Activated B cell treated with CpG ODN at 0.5 μM for 24 hours (primary cell): Measurements from ENCODE around the gene SRXN1. TPM values are rescaled to one million over a fixed set of nuclear protein-coding genes. Genes with fewer than 3 reads are reported as not detected.

Experiments
- ATAC-seq: fragments of 200-7000 bp; cut with Tn5 transposase; one replicate; pipeline ENCODE4 v1.10.0; 2021; ENCODE audit warnings: low read depth, mild to moderate bottlenecking, moderate library complexity
- CTCF ChIA-PET: fragments of 350-600 bp; sonication (Branson Sonifier 250); formaldehyde crosslinking; loops from one replicate; lab custom pipeline; 2021; ENCODE audit warnings: antibody characterized with exemption; lab: Charles Lee
- POLR2A ChIA-PET: fragments of 350-600 bp; sonication (Branson Sonifier 250); formaldehyde crosslinking; loops from one replicate; lab custom pipeline; 2021; ENCODE audit warnings: antibody characterized with exemption; lab: Charles Lee
- DNase-seq: peaks from one replicate; pipeline ENCODE4 v3.0.0; 2022
- H3K27ac Mint-ChIP-seq: one replicate; pipeline ENCODE4 v1.8.0; 2020; ENCODE audit warnings: mixed read lengths
- H3K27me3 Mint-ChIP-seq: one replicate; pipeline ENCODE4 v1.8.0; 2021; ENCODE audit warnings: mixed read lengths
- H3K36me3 Mint-ChIP-seq: one replicate; pipeline ENCODE4 v1.8.0; 2021; ENCODE audit warnings: low read depth, mixed read lengths
- H3K4me1 Mint-ChIP-seq: one replicate; pipeline ENCODE4 v1.8.0; 2021; ENCODE audit warnings: mixed read lengths
- H3K4me3 Mint-ChIP-seq: one replicate; pipeline ENCODE4 v1.8.0; 2020; ENCODE audit warnings: mild to moderate bottlenecking, mixed read lengths
- H3K9me3 Mint-ChIP-seq: one replicate; pipeline ENCODE4 v1.8.0; 2020; ENCODE audit warnings: mixed read lengths
- intact Hi-C: fragments of 100-400 bp; cut with micrococcal nuclease; formaldehyde crosslinking; loops from one replicate; pipeline ENCODE4 v1.15.1; 2024
- total RNA-seq: library from RNA; stranded (reverse); gene quantifications from 2 replicates; pipeline ENCODE4 v1.2.3, GENCODE V29; 2022
- TF ChIP-seq, protein P1 (sequence below): fragments of 200-600 bp; IDR thresholded peaks from one replicate; pipeline ENCODE4 v1.8.0; 2022; ENCODE audit warnings: antibody characterized with exemption, mild to moderate bottlenecking

Gene SRXN1
- total RNA-seq, 1 donor from 2014 or later: 7.4 TPM

DNA sequence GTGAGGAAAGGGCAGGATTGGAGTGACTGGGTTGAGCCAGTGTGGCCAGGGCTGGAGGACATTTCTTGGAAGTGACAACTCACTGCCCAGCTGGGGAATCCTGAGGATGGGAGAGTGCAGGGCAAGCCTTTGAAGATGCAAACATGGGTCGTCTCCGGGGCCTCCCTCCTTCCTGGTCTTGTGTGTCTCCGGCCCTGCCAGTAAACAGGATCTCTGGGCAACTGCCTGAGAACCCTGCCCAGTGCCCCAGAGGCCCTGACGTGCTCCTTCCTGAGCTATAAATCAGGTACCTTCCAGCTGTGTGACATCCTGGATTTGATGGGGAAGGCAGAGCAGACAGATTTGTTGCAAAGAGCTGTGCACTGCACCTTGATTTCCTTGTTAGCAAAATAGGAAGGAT, 30.0 kb downstream of the SRXN1 start:
- no peaks in the 10 kb centered on the region for H3K36me3 Mint-ChIP-seq

DNA sequence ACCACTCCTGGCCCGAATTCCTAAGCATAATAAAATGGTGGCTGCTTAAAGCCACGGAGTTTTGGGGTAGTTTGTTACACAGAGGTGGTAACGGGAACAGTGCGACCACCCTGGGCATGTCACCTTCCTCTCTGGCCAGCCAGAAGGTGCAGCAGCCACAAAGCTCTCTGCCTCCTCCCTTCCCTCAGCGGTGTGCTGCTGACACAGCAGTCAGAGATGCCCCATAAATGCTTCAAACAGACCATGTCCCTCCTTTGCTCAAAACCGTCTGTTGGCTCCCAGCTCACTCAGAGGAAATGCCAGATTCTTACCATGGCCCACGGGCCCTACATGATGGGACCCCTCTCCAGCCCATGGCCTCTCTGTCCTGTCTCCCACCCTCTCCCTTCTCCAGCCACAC, 30.8 kb downstream of the SRXN1 start:
- Mint-ChIP-seq H3K4me3 (no peak overlapping the region), H3K4me1 (no peaks in the 10 kb centered on the region), H3K27me3 (peaks cover 45% of the 10 kb centered on the region), H3K36me3 (no peaks in the 10 kb centered on the region), H3K27ac (no peak overlapping the region), H3K9me3 (peaks cover 7% of the 10 kb centered on the region)
- intact Hi-C loops: no loop called here
- POLR2A ChIA-PET: no interaction called here
- no peak for ATAC-seq
- TF ChIP-seq, protein P1, sequence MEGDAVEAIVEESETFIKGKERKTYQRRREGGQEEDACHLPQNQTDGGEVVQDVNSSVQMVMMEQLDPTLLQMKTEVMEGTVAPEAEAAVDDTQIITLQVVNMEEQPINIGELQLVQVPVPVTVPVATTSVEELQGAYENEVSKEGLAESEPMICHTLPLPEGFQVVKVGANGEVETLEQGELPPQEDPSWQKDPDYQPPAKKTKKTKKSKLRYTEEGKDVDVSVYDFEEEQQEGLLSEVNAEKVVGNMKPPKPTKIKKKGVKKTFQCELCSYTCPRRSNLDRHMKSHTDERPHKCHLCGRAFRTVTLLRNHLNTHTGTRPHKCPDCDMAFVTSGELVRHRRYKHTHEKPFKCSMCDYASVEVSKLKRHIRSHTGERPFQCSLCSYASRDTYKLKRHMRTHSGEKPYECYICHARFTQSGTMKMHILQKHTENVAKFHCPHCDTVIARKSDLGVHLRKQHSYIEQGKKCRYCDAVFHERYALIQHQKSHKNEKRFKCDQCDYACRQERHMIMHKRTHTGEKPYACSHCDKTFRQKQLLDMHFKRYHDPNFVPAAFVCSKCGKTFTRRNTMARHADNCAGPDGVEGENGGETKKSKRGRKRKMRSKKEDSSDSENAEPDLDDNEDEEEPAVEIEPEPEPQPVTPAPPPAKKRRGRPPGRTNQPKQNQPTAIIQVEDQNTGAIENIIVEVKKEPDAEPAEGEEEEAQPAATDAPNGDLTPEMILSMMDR: no peak
- CTCF ChIA-PET: no interaction called here
- no peak for DNase-seq

More for the DNA sequence above, 30.0 kb downstream of the SRXN1 start:
- ATAC-seq: no peak
- CTCF ChIA-PET: interaction anchor here (1.1 kb wide), 1 partner anchor 23 kb away, joined by 3 read pairs; no protein-coding TSS in a partner anchor
- Mint-ChIP-seq H3K4me3 (no peak overlapping the region), H3K9me3 (peaks cover 1% of the 10 kb centered on the region), H3K27ac (no peak overlapping the region), H3K4me1 (no peaks in the 10 kb centered on the region), H3K27me3 (peaks cover 37% of the 10 kb centered on the region)
- POLR2A ChIA-PET: interaction anchor here (0.5 kb wide), 1 partner anchor 375 kb away, joined by 3 read pairs; no protein-coding TSS in a partner anchor
- DNase-seq: no peak
- TF ChIP-seq, protein P1: no peak
- intact Hi-C loops: no loop called here

DNA sequence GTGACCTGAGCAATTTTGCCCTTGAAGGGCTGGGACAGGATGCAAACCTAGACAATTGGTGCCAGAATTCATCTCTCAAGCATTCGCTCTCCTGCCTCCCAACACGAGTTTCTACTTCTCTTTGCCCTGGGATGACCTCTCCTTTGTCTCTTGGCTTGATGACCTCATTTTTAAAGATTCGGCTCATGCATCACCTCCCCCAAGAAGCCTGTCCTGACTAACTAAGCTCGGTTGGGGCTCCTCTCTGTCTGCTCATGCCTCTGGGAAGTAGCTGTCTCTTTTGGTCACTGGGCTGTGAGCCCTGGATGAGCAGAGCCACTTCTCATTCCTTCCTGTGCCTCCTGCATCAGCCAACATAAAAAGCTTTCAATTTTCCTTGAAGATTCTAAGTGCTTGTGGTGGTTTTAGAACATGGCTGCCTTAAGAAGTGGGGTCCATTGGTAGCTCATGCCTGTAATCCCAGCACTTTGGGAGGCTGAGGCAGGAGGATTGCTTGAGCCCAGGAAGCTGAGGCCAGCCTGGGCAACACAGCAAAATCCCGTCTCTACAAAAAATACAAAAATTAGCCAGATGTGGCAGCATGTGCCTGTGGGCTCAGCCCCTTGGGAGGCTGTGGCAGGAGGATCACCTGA, 31.8 kb downstream of the SRXN1 start:
- ATAC-seq: no peak

DNA sequence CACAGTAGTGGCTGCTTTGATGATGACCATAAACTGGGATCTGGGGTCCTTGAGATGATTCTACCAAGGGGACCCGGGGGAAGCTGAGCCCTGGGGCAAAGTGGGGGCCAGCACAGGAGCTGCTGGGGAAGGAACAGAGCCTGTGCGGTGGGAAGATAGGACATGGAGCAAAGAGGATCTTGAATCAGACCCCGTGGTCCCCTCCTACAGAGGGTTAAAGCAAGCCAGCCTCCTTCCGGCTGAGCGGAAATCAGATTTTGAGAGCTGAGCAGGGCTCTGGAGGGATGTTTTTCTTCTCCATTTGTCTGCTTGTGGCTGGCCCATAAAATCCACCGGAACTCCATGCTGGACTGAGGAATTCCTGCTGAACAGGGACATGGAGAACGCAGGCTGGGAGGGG, 32.8 kb downstream of the SRXN1 start:
- ATAC-seq (no peak), DNase-seq (no peak)
- no peak overlapping the region for H3K27ac Mint-ChIP-seq
- ChIA-PET CTCF (no interaction called here), POLR2A (no interaction called here)
- intact Hi-C loops: no loop called here
- H3K4me3 Mint-ChIP-seq: no peak overlapping the region
- peaks cover 7% of the 10 kb centered on the region for H3K9me3 Mint-ChIP-seq
- TF ChIP-seq, protein P1: no peak
- peaks cover 52% of the 10 kb centered on the region for H3K27me3 Mint-ChIP-seq
- no peaks in the 10 kb centered on the region for H3K36me3 Mint-ChIP-seq
- no peaks in the 10 kb centered on the region for H3K4me1 Mint-ChIP-seq

More for the DNA sequence above, 31.8 kb downstream of the SRXN1 start:
- Mint-ChIP-seq H3K27ac (no peak overlapping the region), H3K4me1 (no peaks in the 10 kb centered on the region), H3K4me3 (no peak overlapping the region), H3K9me3 (peaks cover 7% of the 10 kb centered on the region), H3K36me3 (no peaks in the 10 kb centered on the region), H3K27me3 (peaks cover 52% of the 10 kb centered on the region)
- ChIA-PET POLR2A (no interaction called here), CTCF (no interaction called here)
- no peak for DNase-seq
- intact Hi-C loops: no loop called here
- TF ChIP-seq, protein P1: no peak

DNA sequence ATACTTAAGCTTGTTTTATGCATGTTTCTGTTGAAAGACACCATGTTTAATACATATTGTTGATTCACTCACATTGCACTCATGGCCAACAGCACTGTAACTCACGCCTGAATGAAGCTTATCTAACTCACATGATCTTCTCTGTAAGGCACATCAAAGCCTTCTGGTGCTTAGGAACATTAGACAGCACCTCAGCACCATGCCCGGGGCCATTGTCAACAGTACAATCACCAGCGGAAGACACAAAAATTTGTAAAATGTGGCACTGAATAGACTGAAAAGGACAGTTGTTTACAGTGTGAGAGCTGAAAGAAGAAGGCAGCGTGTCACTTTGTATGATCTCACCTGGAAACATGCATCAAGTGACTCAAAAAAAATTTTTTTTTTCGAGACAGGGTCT, 34.0 kb downstream of the SRXN1 start:
- no peak for ATAC-seq
- H3K9me3 Mint-ChIP-seq: peaks cover 7% of the 10 kb centered on the region
- H3K4me3 Mint-ChIP-seq: no peak overlapping the region
- no peaks in the 10 kb centered on the region for H3K4me1 Mint-ChIP-seq
- H3K27me3 Mint-ChIP-seq: peaks cover 60% of the 10 kb centered on the region
- H3K36me3 Mint-ChIP-seq: no peaks in the 10 kb centered on the region
- CTCF ChIA-PET: no interaction called here
- TF ChIP-seq, protein P1: no peak
- POLR2A ChIA-PET: no interaction called here
- H3K27ac Mint-ChIP-seq: no peak overlapping the region
- intact Hi-C loops: no loop called here
- DNase-seq: no peak
